Measurements from ENCODE around the gene CPED1. TPM values are rescaled to one million over a fixed set of nuclear protein-coding genes. Genes with fewer than 3 reads are reported as not detected.

The CPED1 gene
- total RNA-seq, 2 donors from 2014 or later: not detected

- Mint-ChIP-seq H3K9me3 (no peaks in the 10 kb centered on the region), H3K36me3 (ENCODE audit: low read depth) (no peaks in the 10 kb centered on the region), H3K4me1 (peaks cover 4% of the 10 kb centered on the region), H3K4me3 (peak overlapping the region; percentile 70), H3K27ac (no peak overlapping the region), H3K27me3 (peaks cover 43% of the 10 kb centered on the region)
- peak; percentile 97 for ATAC-seq (replicated peaks)
Observed at GRCh38 chr7:120987683-120988590, 574 bp upstream of the CPED1 start.

- H3K9me3 Mint-ChIP-seq: no peaks in the 10 kb centered on the region
- peaks cover 4% of the 10 kb centered on the region for H3K4me1 Mint-ChIP-seq
- H3K36me3 Mint-ChIP-seq (ENCODE audit: low read depth): no peaks in the 10 kb centered on the region
- peaks cover 43% of the 10 kb centered on the region for H3K27me3 Mint-ChIP-seq
- peak overlapping the region; percentile 70 for H3K4me3 Mint-ChIP-seq
- no peak overlapping the region for H3K27ac Mint-ChIP-seq
- ATAC-seq (replicated peaks): no peak
Observed at GRCh38 chr7:120989257-120990220, 1.0 kb downstream of the CPED1 start.

GRCh38 chr7:120990468-120991118 lies 2.1 kb downstream of the CPED1 start:
- no peaks in the 10 kb centered on the region for H3K9me3 Mint-ChIP-seq
- peaks cover 50% of the 10 kb centered on the region for H3K27me3 Mint-ChIP-seq
- H3K4me1 Mint-ChIP-seq: peaks cover 4% of the 10 kb centered on the region
- ATAC-seq (replicated peaks): no peak
- H3K36me3 Mint-ChIP-seq (ENCODE audit: low read depth): no peaks in the 10 kb centered on the region
- no peak overlapping the region for H3K4me3 Mint-ChIP-seq
- no peak overlapping the region for H3K27ac Mint-ChIP-seq

GRCh38 chr7:120991161-120991560 lies 2.6 kb downstream of the CPED1 start:
- Mint-ChIP-seq H3K4me3 (no peak overlapping the region), H3K36me3 (ENCODE audit: low read depth) (no peaks in the 10 kb centered on the region), H3K27me3 (peaks cover 51% of the 10 kb centered on the region), H3K27ac (no peak overlapping the region), H3K9me3 (no peaks in the 10 kb centered on the region), H3K4me1 (peaks cover 8% of the 10 kb centered on the region)
- ATAC-seq (replicated peaks): no peak

- H3K27me3 Mint-ChIP-seq: peaks cover 46% of the 10 kb centered on the region
- ATAC-seq (replicated peaks): no peak
- H3K36me3 Mint-ChIP-seq (ENCODE audit: low read depth): no peaks in the 10 kb centered on the region
- no peak overlapping the region for H3K27ac Mint-ChIP-seq
- no peaks in the 10 kb centered on the region for H3K9me3 Mint-ChIP-seq
- no peak overlapping the region for H3K4me3 Mint-ChIP-seq
- peaks cover 12% of the 10 kb centered on the region for H3K4me1 Mint-ChIP-seq
Observed at GRCh38 chr7:120991581-120991980, 3.1 kb downstream of the CPED1 start.

- Mint-ChIP-seq H3K9me3 (no peaks in the 10 kb centered on the region), H3K27me3 (peaks cover 38% of the 10 kb centered on the region), H3K4me3 (no peak overlapping the region), H3K36me3 (ENCODE audit: low read depth) (no peaks in the 10 kb centered on the region), H3K27ac (no peak overlapping the region), H3K4me1 (peaks cover 17% of the 10 kb centered on the region)
- ATAC-seq (replicated peaks): no peak
Observed at GRCh38 chr7:120992272-120992964, 3.9 kb downstream of the CPED1 start.

GRCh38 chr7:120992965-120993494 lies 4.5 kb downstream of the CPED1 start:
- Mint-ChIP-seq H3K27me3 (peaks cover 36% of the 10 kb centered on the region), H3K4me3 (no peak overlapping the region), H3K36me3 (ENCODE audit: low read depth) (no peaks in the 10 kb centered on the region), H3K9me3 (no peaks in the 10 kb centered on the region), H3K4me1 (peaks cover 17% of the 10 kb centered on the region), H3K27ac (no peak overlapping the region)
- no peak for ATAC-seq (replicated peaks)

- Mint-ChIP-seq H3K4me3 (no peak overlapping the region), H3K27ac (no peak overlapping the region), H3K4me1 (peaks cover 16% of the 10 kb centered on the region), H3K36me3 (ENCODE audit: low read depth) (no peaks in the 10 kb centered on the region), H3K9me3 (no peaks in the 10 kb centered on the region), H3K27me3 (peaks cover 34% of the 10 kb centered on the region)
- ATAC-seq (replicated peaks): no peak
Observed at GRCh38 chr7:120993553-120994191, 5.2 kb downstream of the CPED1 start.

- H3K27ac Mint-ChIP-seq: no peak overlapping the region
- no peaks in the 10 kb centered on the region for H3K36me3 Mint-ChIP-seq (ENCODE audit: low read depth)
- peaks cover 13% of the 10 kb centered on the region for H3K4me1 Mint-ChIP-seq
- no peaks in the 10 kb centered on the region for H3K9me3 Mint-ChIP-seq
- H3K27me3 Mint-ChIP-seq: peaks cover 25% of the 10 kb centered on the region
- no peak for ATAC-seq (replicated peaks)
- no peak overlapping the region for H3K4me3 Mint-ChIP-seq
Observed at GRCh38 chr7:120994512-120995410, 6.2 kb downstream of the CPED1 start.

- no peak overlapping the region for H3K27ac Mint-ChIP-seq
- H3K9me3 Mint-ChIP-seq: no peaks in the 10 kb centered on the region
- no peak for ATAC-seq (replicated peaks)
- H3K27me3 Mint-ChIP-seq: peaks cover 21% of the 10 kb centered on the region
- H3K4me3 Mint-ChIP-seq: no peak overlapping the region
- H3K4me1 Mint-ChIP-seq: peaks cover 13% of the 10 kb centered on the region
- no peaks in the 10 kb centered on the region for H3K36me3 Mint-ChIP-seq (ENCODE audit: low read depth)
Observed at GRCh38 chr7:120995654-120996053, 7.1 kb downstream of the CPED1 start.

- no peaks in the 10 kb centered on the region for H3K9me3 Mint-ChIP-seq
- H3K36me3 Mint-ChIP-seq (ENCODE audit: low read depth): no peaks in the 10 kb centered on the region
- ATAC-seq (replicated peaks): no peak
- H3K27ac Mint-ChIP-seq: no peak overlapping the region
- H3K4me3 Mint-ChIP-seq: no peak overlapping the region
- H3K27me3 Mint-ChIP-seq: peaks cover 18% of the 10 kb centered on the region
- peaks cover 13% of the 10 kb centered on the region for H3K4me1 Mint-ChIP-seq
Observed at GRCh38 chr7:120996333-120996987, 7.9 kb downstream of the CPED1 start.

GRCh38 chr7:120996988-120997345 lies 8.5 kb downstream of the CPED1 start:
- H3K4me3 Mint-ChIP-seq: no peak overlapping the region
- H3K27me3 Mint-ChIP-seq: peaks cover 18% of the 10 kb centered on the region
- H3K4me1 Mint-ChIP-seq: peaks cover 13% of the 10 kb centered on the region
- no peak overlapping the region for H3K27ac Mint-ChIP-seq
- H3K36me3 Mint-ChIP-seq (ENCODE audit: low read depth): no peaks in the 10 kb centered on the region
- no peaks in the 10 kb centered on the region for H3K9me3 Mint-ChIP-seq
- ATAC-seq (replicated peaks): no peak
